HepG2 (cell line): ENCODE data around the gene GP1BA. TPM values are rescaled to one million over a fixed set of nuclear protein-coding genes. Genes with fewer than 3 reads are reported as not detected.

ENCODE experiments used
- CENPBD1 ChIP-seq: sonication (generic); formaldehyde crosslinking; IDR thresholded peaks from 2 replicates; pipeline ENCODE4 v1.8.0; 2022; ENCODE audit warnings: missing genetic modification reagents, low read depth, mild to moderate bottlenecking, borderline replicate concordance
- DRAP1 ChIP-seq: IDR thresholded peaks from 2 replicates; pipeline ENCODE4 v1.6.1; 2016; ENCODE audit warnings: missing genetic modification reagents, missing compliant biosample characterization
- GATA4 ChIP-seq: sonication (generic); IDR thresholded peaks from 2 replicates; pipeline ENCODE4 v1.6.1; 2016; ENCODE audit warnings: antibody characterized with exemption, low read depth, borderline replicate concordance
- HOXD1 ChIP-seq: sonication (generic); formaldehyde crosslinking; IDR thresholded peaks from 2 replicates; pipeline ENCODE4 v1.5.0; 2020; ENCODE audit warnings: missing genetic modification reagents
- KDM1A ChIP-seq: IDR thresholded peaks from 2 replicates; pipeline ENCODE4 v1.6.1; 2016; ENCODE audit warnings: missing compliant biosample characterization
- NFATC3 ChIP-seq: sonication (generic); formaldehyde crosslinking; IDR thresholded peaks from 2 replicates; pipeline ENCODE4 v1.5.1; 2020; ENCODE audit warnings: mild to moderate bottlenecking, missing genetic modification reagents
- PAWR ChIP-seq: sonication (generic); formaldehyde crosslinking; IDR thresholded peaks from 2 replicates; pipeline ENCODE4 v1.4.0; 2020; ENCODE audit warnings: missing genetic modification reagents, mild to moderate bottlenecking, borderline replicate concordance
- REL ChIP-seq: sonication (generic); formaldehyde crosslinking; conservative IDR thresholded peaks from 2 replicates; pipeline ENCODE4 v1.8.0; 2022; ENCODE audit warnings: mild to moderate bottlenecking, missing genetic modification reagents, moderate library complexity
- RFX5 ChIP-seq: IDR thresholded peaks from 2 replicates; pipeline ENCODE4 v1.6.1; 2011; ENCODE audit warnings: low read depth, low read length, improper control_type of control experiment
- RNF2 ChIP-seq: fragments of 450-650 bp; conservative IDR thresholded peaks from 2 replicates; pipeline ENCODE4 v1.6.1; 2016; ENCODE audit warnings: low read depth
- SCMH1 ChIP-seq: sonication (generic); formaldehyde crosslinking; IDR thresholded peaks from 2 replicates; pipeline ENCODE4 v1.9.0; 2021; ENCODE audit warnings: missing genetic modification reagents, mild to moderate bottlenecking, borderline replicate concordance
- THAP9 ChIP-seq: sonication (generic); formaldehyde crosslinking; IDR thresholded peaks from 2 replicates; pipeline ENCODE4; 2020; ENCODE audit warnings: missing genetic modification reagents, mild to moderate bottlenecking, borderline replicate concordance
- ZBTB4 ChIP-seq: sonication (generic); formaldehyde crosslinking; IDR thresholded peaks from 2 replicates; pipeline ENCODE4 v1.4.0; 2020; ENCODE audit warnings: missing genetic modification reagents, mild to moderate bottlenecking, borderline replicate concordance
- ZNF337 ChIP-seq: sonication (generic); formaldehyde crosslinking; IDR thresholded peaks from 2 replicates; pipeline ENCODE4 v1.5.1; 2020; ENCODE audit warnings: missing genetic modification reagents, low read depth, mild to moderate bottlenecking, borderline replicate concordance
- ZNF343 ChIP-seq: sonication (generic); formaldehyde crosslinking; IDR thresholded peaks from 2 replicates; pipeline ENCODE4 v1.4.0; 2020; ENCODE audit warnings: mild to moderate bottlenecking, missing genetic modification reagents
- ZNF512B ChIP-seq: sonication (generic); formaldehyde crosslinking; IDR thresholded peaks from 2 replicates; pipeline ENCODE4 v1.5.1; 2020; ENCODE audit warnings: missing genetic modification reagents, mild to moderate bottlenecking, borderline replicate concordance
- ZNF614 ChIP-seq: IDR thresholded peaks from 2 replicates; pipeline ENCODE4 v1.6.1; 2018; ENCODE audit warnings: missing biosample characterization, missing genetic modification reagents, inconsistent platforms, borderline replicate concordance
- ZNF841 ChIP-seq: sonication (generic); formaldehyde crosslinking; IDR thresholded peaks from 2 replicates; pipeline ENCODE4 v1.8.1; 2023; ENCODE audit warnings: missing genetic modification reagents, borderline replicate concordance
- ZSCAN12 ChIP-seq: sonication (generic); formaldehyde crosslinking; IDR thresholded peaks from 2 replicates; pipeline ENCODE4 v1.9.0; 2021; ENCODE audit warnings: mild to moderate bottlenecking, missing genetic modification reagents
- ZZZ3 ChIP-seq: sonication (generic); formaldehyde crosslinking; IDR thresholded peaks from 2 replicates; pipeline ENCODE4 v1.4.0; 2020; ENCODE audit warnings: missing genetic modification reagents, mild to moderate bottlenecking, borderline replicate concordance
- polyA plus RNA-seq, 8 experiments: library from polyadenylated mRNA; depleted of rRNA in 3 of 8; stranded (reverse) in 7 of 8; unstranded in 1 of 8; fragments of >200 nt; fragmentation: Illumina TruSeq in 4 of 8; extraction: Trizol in 4 of 8; gene quantifications; 2 replicates each; pipeline versions ENCODE4 v1.2.1 to v1.2.3, GENCODE V29; 2011 to 2016; ENCODE audit warnings: low read depth in 4 of 8, missing spikeins in 1 of 8, mixed read lengths in 1 of 8; ENCODE audit not compliant: insufficient read depth in 1 of 8
- total RNA-seq, 5 experiments: library from RNA; depleted of rRNA; stranded (reverse); fragments of >200 nt; fragmentation: Illumina TruSeq; extraction: Trizol; gene quantifications; 2 replicates each; pipeline ENCODE4 v1.2.3, GENCODE V29; 2016; ENCODE audit warnings: low read depth in 1 of 5

GP1BA gene
- total and polyA plus RNA-seq, 2 of the 13 experiments (the other 11 are each of a cell fraction or from before 2014, with no cell fraction given), result not detected

- TF ChIP-seq NFATC3 (CRISPR knock-in tag) (0 out of 2 replicates have a peak, but pooled peaks have one; percentile 45), ZNF512B (no peak), ZNF841 (CRISPR knock-in tag) (no peak), ZBTB4 (no peak), RNF2 (no peak), HOXD1 (CRISPR knock-in tag) (0 out of 2 replicates have a peak, but pooled peaks have one; percentile 17), SCMH1 (CRISPR knock-in tag) (no peak), GATA4 (0 out of 2 replicates have a peak, but pooled peaks have one; percentile 5), ZNF614 (CRISPR knock-in tag) (no peak), PAWR (CRISPR knock-in tag) (no peak), THAP9 (CRISPR knock-in tag) (no peak), ZNF343 (CRISPR knock-in tag) (no peak), ZSCAN12 (CRISPR knock-in tag) (no peak), CENPBD1 (CRISPR knock-in tag) (no peak), REL (CRISPR knock-in tag) (0 out of 2 replicates have a peak, but pooled peaks have one; percentile 16), DRAP1 (CRISPR knock-in tag) (no peak), RFX5 (no peak), KDM1A (no peak), ZZZ3 (no peak), ZNF337 (no peak)
These were observed 18.1 kb downstream of the GP1BA start (continued) for GRCh38 chr17:4950075-4950745.
